ENCODE measurements around the gene CLNK.

The CLNK gene

GRCh38 chr4:10691651-10692050 lies 7.1 kb upstream of the CLNK start:
- H3K27me3 ChIP-seq (ENCODE audit: insufficient read depth, insufficient read length): no peaks in the 10 kb centered on the region
- H3K9me3 ChIP-seq (ENCODE audit: insufficient read depth, low read length): no peaks in the 10 kb centered on the region
- no peaks in the 10 kb centered on the region for H3K36me3 ChIP-seq (ENCODE audit: insufficient read depth, insufficient read length, low read length)
- no peak for TF ChIP-seq SUZ12 (IDR thresholded peaks at IDR 0.05; ENCODE audit: extremely low read depth, insufficient read depth, insufficient read length)
- TF ChIP-seq ZNF274 (IDR thresholded peaks at IDR 0.05; ENCODE audit: low read depth, low read length): no peak
- no peak for TF ChIP-seq YY1 (IDR thresholded peaks at IDR 0.05; ENCODE audit: insufficient read depth, insufficient read length)
- no peaks in the 10 kb centered on the region for H3K4me1 ChIP-seq (ENCODE audit: insufficient read depth, insufficient read length)
- H3K9ac ChIP-seq (ENCODE audit: insufficient read length, low read depth): no peak overlapping the region
- no peak for DNase-seq (ENCODE audit: low read depth, low spot score)
- H3K4me3 ChIP-seq (ENCODE audit: insufficient read length, low read depth): no peak overlapping the region

GRCh38 chr4:10690185-10690907 lies 5.8 kb upstream of the CLNK start:
- TF ChIP-seq SUZ12 (IDR thresholded peaks at IDR 0.05; ENCODE audit: extremely low read depth, insufficient read depth, insufficient read length) (no peak), YY1 (IDR thresholded peaks at IDR 0.05; ENCODE audit: insufficient read depth, insufficient read length) (no peak)
- H3K4me1 ChIP-seq (ENCODE audit: insufficient read depth, insufficient read length): no peaks in the 10 kb centered on the region

GRCh38 chr4:10688846-10689245 lies 4.3 kb upstream of the CLNK start:
- no peak overlapping the region for H3K9ac ChIP-seq (ENCODE audit: insufficient read length, low read depth)
- H3K36me3 ChIP-seq (ENCODE audit: insufficient read depth, insufficient read length, low read length): no peaks in the 10 kb centered on the region
- no peak overlapping the region for H3K4me3 ChIP-seq (ENCODE audit: insufficient read length, low read depth)
- H3K9me3 ChIP-seq (ENCODE audit: insufficient read depth, low read length): no peaks in the 10 kb centered on the region
- TF ChIP-seq ZNF274 (IDR thresholded peaks at IDR 0.05; ENCODE audit: low read depth, low read length): no peak
- no peak for TF ChIP-seq YY1 (IDR thresholded peaks at IDR 0.05; ENCODE audit: insufficient read depth, insufficient read length)
- no peak for TF ChIP-seq SUZ12 (IDR thresholded peaks at IDR 0.05; ENCODE audit: extremely low read depth, insufficient read depth, insufficient read length)
- no peak for DNase-seq (ENCODE audit: low read depth, low spot score)
- H3K27me3 ChIP-seq (ENCODE audit: insufficient read depth, insufficient read length): no peaks in the 10 kb centered on the region
- H3K4me1 ChIP-seq (ENCODE audit: insufficient read depth, insufficient read length): no peaks in the 10 kb centered on the region

More at GRCh38 chr4:10690185-10690907, 5.8 kb upstream of the CLNK start:
- Histone ChIP-seq H3K27me3 (ENCODE audit: insufficient read depth, insufficient read length) (no peaks in the 10 kb centered on the region), H3K4me3 (ENCODE audit: insufficient read length, low read depth) (no peak overlapping the region), H3K9ac (ENCODE audit: insufficient read length, low read depth) (no peak overlapping the region), H3K9me3 (ENCODE audit: insufficient read depth, low read length) (no peaks in the 10 kb centered on the region), H3K36me3 (ENCODE audit: insufficient read depth, insufficient read length, low read length) (no peaks in the 10 kb centered on the region)
- DNase-seq (ENCODE audit: low read depth, low spot score): no peak

- Histone ChIP-seq H3K4me3 (ENCODE audit: insufficient read length, low read depth) (no peak overlapping the region), H3K9ac (ENCODE audit: insufficient read length, low read depth) (no peak overlapping the region)
Measured at GRCh38 chr4:10688022-10688421, 3.5 kb upstream of the CLNK start.

GRCh38 chr4:10687526-10687925 lies 3.0 kb upstream of the CLNK start:
- no peak overlapping the region for H3K9ac ChIP-seq (ENCODE audit: insufficient read length, low read depth)
- no peak for TF ChIP-seq ZNF274 (IDR thresholded peaks at IDR 0.05; ENCODE audit: low read depth, low read length)
- no peak for TF ChIP-seq YY1 (IDR thresholded peaks at IDR 0.05; ENCODE audit: insufficient read depth, insufficient read length)
- no peak for TF ChIP-seq SUZ12 (IDR thresholded peaks at IDR 0.05; ENCODE audit: extremely low read depth, insufficient read depth, insufficient read length)
- DNase-seq (ENCODE audit: low read depth, low spot score): no peak

More at GRCh38 chr4:10688022-10688421, 3.5 kb upstream of the CLNK start:
- TF ChIP-seq SUZ12 (IDR thresholded peaks at IDR 0.05; ENCODE audit: extremely low read depth, insufficient read depth, insufficient read length) (no peak), ZNF274 (IDR thresholded peaks at IDR 0.05; ENCODE audit: low read depth, low read length) (no peak), YY1 (IDR thresholded peaks at IDR 0.05; ENCODE audit: insufficient read depth, insufficient read length) (no peak)
- Histone ChIP-seq H3K27me3 (ENCODE audit: insufficient read depth, insufficient read length) (no peaks in the 10 kb centered on the region), H3K9me3 (ENCODE audit: insufficient read depth, low read length) (no peaks in the 10 kb centered on the region), H3K36me3 (ENCODE audit: insufficient read depth, insufficient read length, low read length) (no peaks in the 10 kb centered on the region), H3K4me1 (ENCODE audit: insufficient read depth, insufficient read length) (no peaks in the 10 kb centered on the region)
- DNase-seq (ENCODE audit: low read depth, low spot score): no peak

GRCh38 chr4:10682397-10682796 lies 2.2 kb downstream of the CLNK start:
- TF ChIP-seq SUZ12 (IDR thresholded peaks at IDR 0.05; ENCODE audit: extremely low read depth, insufficient read depth, insufficient read length): no peak
- TF ChIP-seq ZNF274 (IDR thresholded peaks at IDR 0.05; ENCODE audit: low read depth, low read length): no peak
- TF ChIP-seq YY1 (IDR thresholded peaks at IDR 0.05; ENCODE audit: insufficient read depth, insufficient read length): no peak
- Histone ChIP-seq H3K9ac (ENCODE audit: insufficient read length, low read depth) (no peak overlapping the region), H3K4me3 (ENCODE audit: insufficient read length, low read depth) (no peak overlapping the region)

More at GRCh38 chr4:10687526-10687925, 3.0 kb upstream of the CLNK start:
- no peak overlapping the region for H3K4me3 ChIP-seq (ENCODE audit: insufficient read length, low read depth)
- no peaks in the 10 kb centered on the region for H3K4me1 ChIP-seq (ENCODE audit: insufficient read depth, insufficient read length)
- H3K9me3 ChIP-seq (ENCODE audit: insufficient read depth, low read length): no peaks in the 10 kb centered on the region
- no peaks in the 10 kb centered on the region for H3K36me3 ChIP-seq (ENCODE audit: insufficient read depth, insufficient read length, low read length)
- H3K27me3 ChIP-seq (ENCODE audit: insufficient read depth, insufficient read length): no peaks in the 10 kb centered on the region

GRCh38 chr4:10677796-10678497 lies 6.6 kb downstream of the CLNK start:
- no peaks in the 10 kb centered on the region for H3K9me3 ChIP-seq (ENCODE audit: insufficient read depth, low read length)
- H3K27me3 ChIP-seq (ENCODE audit: insufficient read depth, insufficient read length): no peaks in the 10 kb centered on the region
- H3K4me1 ChIP-seq (ENCODE audit: insufficient read depth, insufficient read length): no peaks in the 10 kb centered on the region
- H3K4me3 ChIP-seq (ENCODE audit: insufficient read length, low read depth): no peak overlapping the region
- H3K9ac ChIP-seq (ENCODE audit: insufficient read length, low read depth): no peak overlapping the region
- TF ChIP-seq SUZ12 (IDR thresholded peaks at IDR 0.05; ENCODE audit: extremely low read depth, insufficient read depth, insufficient read length) (no peak), ZNF274 (IDR thresholded peaks at IDR 0.05; ENCODE audit: low read depth, low read length) (no peak), YY1 (IDR thresholded peaks at IDR 0.05; ENCODE audit: insufficient read depth, insufficient read length) (no peak)
- no peak for DNase-seq (ENCODE audit: low read depth, low spot score)
- H3K36me3 ChIP-seq (ENCODE audit: insufficient read depth, insufficient read length, low read length): no peaks in the 10 kb centered on the region

More at GRCh38 chr4:10682397-10682796, 2.2 kb downstream of the CLNK start:
- Histone ChIP-seq H3K9me3 (ENCODE audit: insufficient read depth, low read length) (no peaks in the 10 kb centered on the region), H3K4me1 (ENCODE audit: insufficient read depth, insufficient read length) (no peaks in the 10 kb centered on the region), H3K27me3 (ENCODE audit: insufficient read depth, insufficient read length) (no peaks in the 10 kb centered on the region), H3K36me3 (ENCODE audit: insufficient read depth, insufficient read length, low read length) (no peaks in the 10 kb centered on the region)
- DNase-seq (ENCODE audit: low read depth, low spot score): no peak
